Measurements from ENCODE around the gene PEX14. TPM values are rescaled to one million over a fixed set of nuclear protein-coding genes. Genes with fewer than 3 reads are reported as not detected.

Gene PEX14
- total RNA-seq, 5 donors from 2014 or later (not counting 1 experiment from before 2014, with no cell fraction given): 22.3 to 24.5 (median 22.7) TPM

DNA sequence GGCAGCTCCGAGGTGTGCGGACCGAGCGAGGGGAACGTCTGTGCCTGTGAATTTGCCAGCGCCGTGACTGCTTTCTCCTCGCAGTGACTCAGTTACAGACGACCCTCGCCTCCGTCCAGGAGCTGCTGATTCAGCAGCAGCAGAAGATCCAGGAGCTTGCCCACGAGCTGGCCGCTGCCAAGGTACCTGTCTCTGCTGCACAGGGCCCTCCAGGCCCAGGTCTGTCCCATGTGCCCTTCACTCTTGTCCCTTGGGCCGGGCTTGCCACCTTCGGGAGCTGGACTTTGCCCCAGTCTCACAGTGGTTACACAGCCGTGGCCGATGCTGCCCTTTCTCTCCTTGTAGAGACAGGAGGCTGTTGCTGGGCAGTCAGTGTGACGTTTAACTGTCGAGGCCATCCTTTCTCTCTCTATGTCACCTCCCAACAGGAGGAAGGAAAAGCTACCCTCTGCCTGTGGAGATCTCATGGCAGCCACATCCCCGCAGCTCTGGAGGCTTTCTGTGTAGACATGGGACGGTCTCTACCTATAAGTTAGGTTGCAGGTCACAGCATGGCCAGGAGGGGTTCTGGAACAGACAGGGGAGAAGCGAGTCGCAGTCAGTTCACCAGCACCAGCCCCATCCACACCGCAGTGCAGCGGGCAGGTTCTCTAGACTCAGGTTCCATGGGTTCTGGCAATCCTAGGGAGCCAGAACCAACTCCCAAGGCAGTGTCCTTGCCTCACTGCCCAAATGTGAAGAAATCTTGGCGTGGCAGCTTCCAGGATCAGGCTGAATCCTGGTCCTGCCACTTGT lies 149.7 kb downstream of the PEX14 start:
- ATAC-seq (replicated peaks in 1 of 4) (no peak), DNase-seq (no peak)
- H3K4me3 Mint-ChIP-seq: no peak overlapping the region
- H3K9me3 Mint-ChIP-seq: no peaks in the 10 kb centered on the region
- no peak overlapping the region for H3K27ac Mint-ChIP-seq
- ChIA-PET CTCF (no interaction called here), POLR2A (interaction anchor here in 1 of 2 donors (0.6 kb wide), 1 partner anchor 763 kb away, joined by 3 read pairs; no protein-coding TSS in a partner anchor)
- no peaks in the 10 kb centered on the region for H3K9me3 ChIP-seq
- H3K36me3 ChIP-seq (ENCODE audit: control insufficient read depth in 2 of 2, extremely low read depth in 1 of 2, insufficient read depth in 1 of 2, low read length in 1 of 2): peaks cover 22 to 38% of the 10 kb centered on the region in 2 donors
- no peak overlapping the region for H3K4me3 ChIP-seq (ENCODE audit: control insufficient read depth in 1 of 2, extremely low read depth in 1 of 2, low read length in 1 of 2)
- no peaks in the 10 kb centered on the region for H3K4me1 Mint-ChIP-seq
- H3K4me1 ChIP-seq (ENCODE audit: control insufficient read depth in 1 of 2, extremely low read depth in 1 of 2, insufficient read depth in 2 of 2, low read length in 2 of 2): no peaks in the 10 kb centered on the region
- H3K27me3 Mint-ChIP-seq: no peaks in the 10 kb centered on the region
- H3K27me3 ChIP-seq (replicated peaks in 1 of 2; ENCODE audit: control insufficient read depth in 2 of 2, extremely low read depth in 1 of 2, insufficient read depth in 2 of 2, low read length in 1 of 2): no peaks in the 10 kb centered on the region
- WGBS (ENCODE audit: insufficient coverage): 96% methylated on average over 22 of the region's 26 CpGs
- peaks cover 29% of the 10 kb centered on the region for H3K36me3 Mint-ChIP-seq
- no peak overlapping the region for H3K27ac ChIP-seq (ENCODE audit: low read length)

DNA sequence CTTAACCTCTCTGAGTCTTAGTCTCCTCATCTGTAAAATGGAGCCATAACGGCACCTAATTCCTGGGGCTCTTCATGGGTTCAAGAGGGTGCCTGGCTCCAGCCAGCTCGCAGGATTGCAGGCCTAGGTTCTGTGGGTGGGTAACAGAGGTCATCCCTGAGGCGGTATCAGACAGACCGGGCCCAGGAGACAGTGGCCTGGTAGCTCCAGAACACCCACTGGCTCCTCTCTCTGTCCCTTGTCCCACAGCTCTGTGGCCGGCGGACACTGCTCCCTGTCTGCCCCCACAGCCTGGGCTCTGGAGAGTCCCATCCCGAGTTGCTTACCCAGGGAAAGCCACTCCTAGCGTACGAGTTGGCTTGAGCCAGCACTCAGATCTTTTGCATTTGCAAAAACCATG lies 150.3 kb downstream of the PEX14 start:
- Mint-ChIP-seq H3K27me3 (no peaks in the 10 kb centered on the region), H3K4me3 (no peak overlapping the region), H3K36me3 (peaks cover 32% of the 10 kb centered on the region), H3K4me1 (no peaks in the 10 kb centered on the region), H3K9me3 (no peaks in the 10 kb centered on the region), H3K27ac (no peak overlapping the region)
- ATAC-seq (replicated peaks in 1 of 4): no peak
- CTCF ChIA-PET: no interaction called here
- Histone ChIP-seq H3K4me1 (ENCODE audit: control insufficient read depth in 1 of 2, extremely low read depth in 1 of 2, insufficient read depth in 2 of 2, low read length in 2 of 2) (no peaks in the 10 kb centered on the region), H3K36me3 (ENCODE audit: control insufficient read depth in 2 of 2, extremely low read depth in 1 of 2, insufficient read depth in 1 of 2, low read length in 1 of 2) (peaks cover 28 to 38% of the 10 kb centered on the region in 2 donors), H3K9me3 (no peaks in the 10 kb centered on the region), H3K4me3 (ENCODE audit: control insufficient read depth in 1 of 2, extremely low read depth in 1 of 2, low read length in 1 of 2) (no peak overlapping the region), H3K27me3 (replicated peaks in 1 of 2; ENCODE audit: control insufficient read depth in 2 of 2, extremely low read depth in 1 of 2, insufficient read depth in 2 of 2, low read length in 1 of 2) (no peaks in the 10 kb centered on the region), H3K27ac (ENCODE audit: low read length) (no peak overlapping the region)
- no peak for DNase-seq
- POLR2A ChIA-PET: no interaction called here
- 91% methylated on average over 4 of the region's 9 CpGs for WGBS (ENCODE audit: insufficient coverage)

- Mint-ChIP-seq H3K4me3 (no peak overlapping the region), H3K27me3 (no peaks in the 10 kb centered on the region), H3K9me3 (no peaks in the 10 kb centered on the region), H3K4me1 (no peaks in the 10 kb centered on the region), H3K36me3 (peaks cover 35% of the 10 kb centered on the region), H3K27ac (no peak overlapping the region)
- no peak overlapping the region for H3K27ac ChIP-seq (ENCODE audit: low read length)
- H3K27me3 ChIP-seq (replicated peaks in 1 of 2; ENCODE audit: control insufficient read depth in 2 of 2, extremely low read depth in 1 of 2, insufficient read depth in 2 of 2, low read length in 1 of 2): no peaks in the 10 kb centered on the region
- ChIA-PET CTCF (no interaction called here), POLR2A (no interaction called here)
- H3K36me3 ChIP-seq (ENCODE audit: control insufficient read depth in 2 of 2, extremely low read depth in 1 of 2, insufficient read depth in 1 of 2, low read length in 1 of 2): peaks cover 32 to 39% of the 10 kb centered on the region in 2 donors
- no peaks in the 10 kb centered on the region for H3K4me1 ChIP-seq (ENCODE audit: control insufficient read depth in 1 of 2, extremely low read depth in 1 of 2, insufficient read depth in 2 of 2, low read length in 2 of 2)
- DNase-seq (no peak), ATAC-seq (replicated peaks in 1 of 4) (no peak)
- 98% methylated on average over 6 of the region's 10 CpGs for WGBS (ENCODE audit: insufficient coverage)
- H3K9me3 ChIP-seq: no peaks in the 10 kb centered on the region
- no peak overlapping the region for H3K4me3 ChIP-seq (ENCODE audit: control insufficient read depth in 1 of 2, extremely low read depth in 1 of 2, low read length in 1 of 2)
Observed at GRCh38 chr1:10625554-10625953, 150.8 kb downstream of the PEX14 start.

DNA sequence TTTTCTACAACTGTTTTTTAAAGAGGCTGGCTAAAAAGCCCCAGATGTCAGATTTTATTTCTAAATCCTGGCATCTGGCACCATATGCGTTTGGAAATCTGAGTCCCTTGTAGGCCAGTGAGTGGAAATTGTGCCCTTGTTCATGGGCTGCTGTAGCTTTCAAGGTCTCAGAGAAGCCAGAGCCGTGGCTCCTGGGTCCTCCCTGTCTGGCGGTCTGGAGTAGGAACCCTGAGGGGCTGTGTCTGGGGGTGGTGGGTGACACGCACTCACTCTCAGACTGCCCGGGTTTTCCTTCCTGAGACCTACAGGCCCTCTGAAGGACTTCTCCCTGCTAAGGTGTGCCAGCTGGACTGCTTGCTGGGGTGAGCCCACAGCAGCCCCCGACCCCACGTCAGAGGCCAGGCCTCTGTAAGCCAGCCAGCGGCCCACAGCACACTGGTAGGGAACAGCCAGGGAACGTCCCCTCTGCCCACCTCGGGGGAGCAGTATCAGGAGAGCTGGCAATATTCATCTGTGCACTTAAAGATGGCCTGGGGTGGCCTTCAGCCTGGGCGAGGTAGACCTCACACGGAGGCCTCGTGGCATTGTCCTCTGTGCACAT lies 151.5 kb downstream of the PEX14 start:
- Mint-ChIP-seq H3K4me1 (no peaks in the 10 kb centered on the region), H3K27me3 (no peaks in the 10 kb centered on the region), H3K4me3 (no peak overlapping the region), H3K9me3 (no peaks in the 10 kb centered on the region), H3K27ac (no peak overlapping the region), H3K36me3 (peaks cover 37% of the 10 kb centered on the region)
- 96% methylated on average over 13 of the region's 13 CpGs for WGBS (ENCODE audit: insufficient coverage)
- no peak for ATAC-seq (replicated peaks in 1 of 4)
- ChIA-PET POLR2A (interaction anchor here (0.5 to 0.6 kb wide), 3 partner anchors 94 to 236 kb away, joined by 3 to 4 read pairs (median 3); no protein-coding TSS in a partner anchor), CTCF (no interaction called here)
- Histone ChIP-seq H3K36me3 (ENCODE audit: control insufficient read depth in 2 of 2, extremely low read depth in 1 of 2, insufficient read depth in 1 of 2, low read length in 1 of 2) (peaks cover 39 to 43% of the 10 kb centered on the region in 2 donors), H3K27ac (ENCODE audit: low read length) (no peak overlapping the region), H3K4me3 (ENCODE audit: control insufficient read depth in 1 of 2, extremely low read depth in 1 of 2, low read length in 1 of 2) (no peak overlapping the region), H3K27me3 (replicated peaks in 1 of 2; ENCODE audit: control insufficient read depth in 2 of 2, extremely low read depth in 1 of 2, insufficient read depth in 2 of 2, low read length in 1 of 2) (no peaks in the 10 kb centered on the region), H3K4me1 (ENCODE audit: control insufficient read depth in 1 of 2, extremely low read depth in 1 of 2, insufficient read depth in 2 of 2, low read length in 2 of 2) (no peaks in the 10 kb centered on the region), H3K9me3 (no peaks in the 10 kb centered on the region)
- no peak for DNase-seq

- Histone ChIP-seq H3K4me3 (ENCODE audit: control insufficient read depth in 1 of 2, extremely low read depth in 1 of 2, low read length in 1 of 2) (no peak overlapping the region), H3K27ac (ENCODE audit: low read length) (no peak overlapping the region), H3K4me1 (ENCODE audit: control insufficient read depth in 1 of 2, extremely low read depth in 1 of 2, insufficient read depth in 2 of 2, low read length in 2 of 2) (no peaks in the 10 kb centered on the region), H3K36me3 (ENCODE audit: control insufficient read depth in 2 of 2, extremely low read depth in 1 of 2, insufficient read depth in 1 of 2, low read length in 1 of 2) (peaks cover 41 to 43% of the 10 kb centered on the region in 2 donors), H3K9me3 (no peaks in the 10 kb centered on the region), H3K27me3 (replicated peaks in 1 of 2; ENCODE audit: control insufficient read depth in 2 of 2, extremely low read depth in 1 of 2, insufficient read depth in 2 of 2, low read length in 1 of 2) (no peaks in the 10 kb centered on the region)
- POLR2A ChIA-PET: interaction anchor here in 1 of 2 donors (0.5 to 0.6 kb wide), 2 partner anchors 18 to 93 kb away, joined by 3 to 4 read pairs; no protein-coding TSS in a partner anchor
- no peaks in the 10 kb centered on the region for H3K4me1 Mint-ChIP-seq
- H3K27me3 Mint-ChIP-seq: no peaks in the 10 kb centered on the region
- DNase-seq (no peak), ATAC-seq (replicated peaks in 1 of 4) (no peak)
- CTCF ChIA-PET: no interaction called here
- H3K27ac Mint-ChIP-seq: no peak overlapping the region
- no peak overlapping the region for H3K4me3 Mint-ChIP-seq
- peaks cover 40% of the 10 kb centered on the region for H3K36me3 Mint-ChIP-seq
- H3K9me3 Mint-ChIP-seq: no peaks in the 10 kb centered on the region
- WGBS (ENCODE audit: insufficient coverage): 40% methylated on average over 1 of the region's 22 CpGs
Observed at GRCh38 chr1:10626791-10627410, 152.2 kb downstream of the PEX14 start.

DNA sequence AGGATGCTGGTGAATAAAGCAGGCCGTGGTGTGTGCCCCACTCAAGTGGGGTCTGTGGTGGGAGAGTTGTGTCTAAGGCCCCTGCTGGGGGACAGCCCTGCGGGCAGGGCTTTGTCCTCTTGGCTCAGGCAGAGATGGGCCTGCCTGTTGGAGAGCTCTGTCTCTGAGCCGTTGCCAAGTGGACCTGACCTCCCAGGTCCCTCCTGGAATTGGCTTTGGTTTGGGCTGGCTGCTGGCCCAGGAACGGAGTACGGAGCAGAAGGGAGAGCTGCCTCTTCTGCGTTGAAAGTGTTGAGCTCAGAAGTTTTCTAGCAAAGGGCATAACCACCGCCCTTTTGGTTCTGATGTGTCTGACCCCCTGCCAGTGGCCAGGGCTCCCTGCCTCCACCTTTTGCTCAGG lies 153.9 kb downstream of the PEX14 start:
- Histone ChIP-seq H3K27me3 (replicated peaks in 1 of 2; ENCODE audit: control insufficient read depth in 2 of 2, extremely low read depth in 1 of 2, insufficient read depth in 2 of 2, low read length in 1 of 2) (no peaks in the 10 kb centered on the region), H3K4me3 (ENCODE audit: control insufficient read depth in 1 of 2, extremely low read depth in 1 of 2, low read length in 1 of 2) (no peak overlapping the region), H3K27ac (ENCODE audit: low read length) (no peak overlapping the region), H3K4me1 (ENCODE audit: control insufficient read depth in 1 of 2, extremely low read depth in 1 of 2, insufficient read depth in 2 of 2, low read length in 2 of 2) (no peaks in the 10 kb centered on the region), H3K36me3 (ENCODE audit: control insufficient read depth in 2 of 2, extremely low read depth in 1 of 2, insufficient read depth in 1 of 2, low read length in 1 of 2) (peaks cover 25 to 43% of the 10 kb centered on the region in 2 donors), H3K9me3 (no peaks in the 10 kb centered on the region)
- no peaks in the 10 kb centered on the region for H3K4me1 Mint-ChIP-seq
- peaks cover 31% of the 10 kb centered on the region for H3K36me3 Mint-ChIP-seq
- H3K27me3 Mint-ChIP-seq: no peaks in the 10 kb centered on the region
- no peak overlapping the region for H3K27ac Mint-ChIP-seq
- no peak overlapping the region for H3K4me3 Mint-ChIP-seq
- DNase-seq: no peak
- ATAC-seq (replicated peaks in 1 of 4): no peak
- WGBS (ENCODE audit: insufficient coverage): 95% methylated on average over 7 of the region's 7 CpGs
- H3K9me3 Mint-ChIP-seq: no peaks in the 10 kb centered on the region
- POLR2A ChIA-PET: no interaction called here
- CTCF ChIA-PET: no interaction called here

All from T-cell (primary cell).